HG02798 (cell line): ENCODE results near the gene GEMIN7.
A peak's percentile ranks its signal among the peaks of the same experiment; 100 is the strongest.

Experiments
- ATAC-seq: cut with Tn5 transposase; IDR thresholded peaks from one replicate; pipeline ENCODE4 v1.9.1; 2021; ENCODE audit warnings: mild to moderate bottlenecking; ENCODE audit not compliant: unreplicated experiment, poor library complexity

Gene GEMIN7

DNA sequence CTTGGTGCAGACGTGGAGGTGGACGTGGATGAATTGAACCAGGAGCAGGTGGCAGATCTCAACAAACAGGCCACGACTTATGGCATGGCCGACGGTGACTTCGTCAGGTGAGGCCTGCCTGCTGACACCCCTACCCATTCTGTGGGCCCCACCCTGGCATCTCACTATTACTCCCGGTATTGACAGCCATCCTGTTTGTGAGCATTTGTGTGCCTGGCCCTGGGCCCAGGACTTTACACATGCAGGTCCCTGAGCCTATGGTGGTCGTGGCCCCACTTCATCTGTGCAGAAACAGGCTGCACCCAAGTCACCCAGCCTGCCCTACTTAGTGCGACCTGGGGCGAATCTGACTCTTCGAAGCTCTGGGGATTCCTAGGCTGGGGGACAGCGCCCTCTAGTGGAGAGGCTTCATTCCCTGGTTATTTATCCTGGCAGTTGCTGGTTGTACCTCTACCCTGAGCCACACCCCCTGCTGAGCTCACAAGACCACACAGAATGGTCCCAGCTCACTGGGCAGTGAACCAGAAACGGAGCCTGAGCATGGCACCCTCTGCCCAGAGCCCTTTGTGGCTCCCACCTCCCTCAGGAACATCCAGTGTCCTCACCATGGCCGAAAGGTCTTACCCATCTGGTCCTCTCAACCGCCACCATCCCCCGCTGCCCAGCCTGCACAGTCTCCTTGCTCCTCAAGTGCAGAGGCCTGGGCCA lies 19.6 kb upstream of the GEMIN7 start:
- ATAC-seq = peak; percentile 54

DNA sequence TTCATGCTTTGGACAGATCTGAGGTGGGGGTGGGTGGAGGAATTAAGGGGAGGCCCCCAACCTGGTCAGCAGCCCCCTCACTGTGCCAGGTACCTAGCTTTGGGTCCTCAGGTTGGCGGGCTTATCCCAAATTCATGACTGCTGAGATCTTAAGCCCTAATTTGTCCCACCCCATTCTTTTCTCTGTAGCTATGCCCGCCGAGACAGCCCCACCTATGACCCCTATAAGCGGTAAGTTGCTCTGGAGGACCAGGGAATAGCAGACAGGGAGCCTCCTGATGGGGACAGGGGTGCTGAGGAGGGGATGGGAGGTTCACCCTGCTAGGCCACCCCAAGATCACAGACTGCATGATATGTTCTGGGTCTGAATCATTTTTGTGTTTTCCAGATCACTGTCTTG lies 17.1 kb upstream of the GEMIN7 start:
- no peak for ATAC-seq

DNA sequence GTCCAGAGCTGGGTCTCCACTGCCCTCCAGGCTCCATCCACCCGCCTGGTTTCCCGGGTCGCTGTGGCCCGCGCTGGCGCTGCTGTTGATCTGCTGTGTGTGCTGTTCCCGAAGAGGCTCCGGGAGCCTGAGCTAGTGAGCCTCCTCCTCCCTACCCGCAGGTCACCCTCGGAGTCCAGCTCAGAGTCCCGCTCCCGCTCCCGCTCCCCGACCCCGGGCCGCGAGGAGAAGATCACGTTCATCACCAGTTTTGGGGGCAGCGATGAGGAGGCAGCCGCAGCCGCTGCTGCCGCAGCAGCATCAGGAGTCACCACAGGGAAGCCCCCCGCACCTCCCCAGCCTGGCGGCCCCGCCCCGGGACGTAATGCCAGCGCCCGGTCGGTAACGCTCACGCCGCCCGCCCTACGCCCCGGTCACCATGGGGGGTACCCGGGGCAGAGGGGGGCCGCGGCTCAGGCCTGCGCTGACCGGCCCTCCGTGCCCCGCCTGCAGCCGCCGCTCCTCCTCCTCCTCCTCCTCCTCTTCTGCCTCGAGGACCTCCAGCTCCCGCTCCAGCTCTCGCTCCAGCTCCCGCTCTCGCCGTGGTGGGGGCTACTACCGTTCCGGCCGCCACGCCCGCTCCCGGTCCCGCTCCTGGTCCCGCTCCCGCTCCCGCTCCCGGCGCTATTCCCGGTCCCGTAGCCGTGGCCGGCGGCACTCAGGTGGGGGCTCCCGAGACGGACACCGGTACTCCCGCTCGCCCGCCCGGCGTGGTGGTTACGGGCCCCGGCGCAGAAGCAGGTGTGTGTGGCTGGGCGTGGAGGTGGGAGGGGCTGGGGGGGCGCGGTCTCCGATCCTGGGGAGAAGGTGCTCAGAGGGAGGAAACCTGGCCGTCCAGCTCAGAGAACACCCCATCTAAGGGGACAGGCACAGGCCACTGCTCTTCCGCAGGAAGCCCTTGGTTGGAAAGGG lies 14.9 kb upstream of the GEMIN7 start:
- ATAC-seq = no peak

DNA sequence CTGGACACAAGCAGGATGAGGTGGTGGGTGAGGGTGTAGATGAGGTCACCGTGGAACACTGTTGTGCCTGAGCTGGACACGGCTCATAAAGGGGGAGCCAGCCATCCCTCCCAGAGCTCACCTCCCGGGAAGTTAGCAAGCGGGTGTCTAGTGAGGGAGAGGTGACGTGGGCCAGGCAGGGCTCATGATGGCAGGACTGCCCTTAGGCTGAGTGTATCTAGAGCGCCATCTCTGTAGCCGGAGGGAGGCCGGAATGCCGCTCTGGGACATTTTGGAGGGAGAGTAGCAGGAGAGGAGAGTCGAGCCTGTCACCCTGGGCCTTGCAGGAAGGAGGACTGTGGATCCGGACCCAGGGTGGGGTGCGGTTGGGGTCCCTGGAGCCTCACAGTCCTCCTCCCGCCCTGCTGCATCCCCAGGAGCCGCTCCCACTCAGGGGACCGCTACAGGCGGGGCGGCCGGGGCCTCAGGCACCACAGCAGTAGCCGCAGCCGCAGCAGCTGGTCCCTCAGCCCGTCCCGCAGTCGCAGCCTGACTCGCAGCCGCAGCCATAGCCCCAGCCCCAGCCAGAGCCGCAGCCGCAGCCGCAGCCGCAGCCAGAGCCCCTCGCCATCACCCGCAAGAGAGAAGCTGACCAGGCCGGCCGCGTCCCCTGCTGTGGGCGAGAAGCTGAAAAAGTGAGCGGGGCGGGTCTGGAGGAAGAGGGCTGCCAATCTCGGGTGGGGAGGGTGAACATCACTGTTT lies 12.0 kb upstream of the GEMIN7 start:
- no peak for ATAC-seq

DNA sequence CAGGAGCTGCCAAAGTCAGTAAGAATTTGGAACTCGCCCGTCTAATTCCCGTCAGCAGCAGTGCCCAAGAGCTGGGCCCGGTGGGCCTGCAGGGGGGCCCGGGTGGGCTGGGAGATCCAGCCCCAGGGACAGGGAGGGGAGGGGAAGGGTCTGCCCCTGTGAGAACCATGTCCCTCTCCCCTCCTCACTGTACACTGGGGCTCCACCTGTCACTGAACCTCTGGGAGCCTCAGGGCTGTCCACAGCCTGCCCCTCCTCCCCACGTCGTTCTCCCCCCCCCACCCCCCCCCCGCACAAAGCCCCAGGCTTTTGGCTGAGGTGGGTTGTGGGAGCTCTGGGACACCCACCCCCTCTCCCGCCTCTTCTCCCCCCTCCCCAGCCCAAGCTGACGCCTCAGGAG lies 11.0 kb upstream of the GEMIN7 start:
- no peak for ATAC-seq

DNA sequence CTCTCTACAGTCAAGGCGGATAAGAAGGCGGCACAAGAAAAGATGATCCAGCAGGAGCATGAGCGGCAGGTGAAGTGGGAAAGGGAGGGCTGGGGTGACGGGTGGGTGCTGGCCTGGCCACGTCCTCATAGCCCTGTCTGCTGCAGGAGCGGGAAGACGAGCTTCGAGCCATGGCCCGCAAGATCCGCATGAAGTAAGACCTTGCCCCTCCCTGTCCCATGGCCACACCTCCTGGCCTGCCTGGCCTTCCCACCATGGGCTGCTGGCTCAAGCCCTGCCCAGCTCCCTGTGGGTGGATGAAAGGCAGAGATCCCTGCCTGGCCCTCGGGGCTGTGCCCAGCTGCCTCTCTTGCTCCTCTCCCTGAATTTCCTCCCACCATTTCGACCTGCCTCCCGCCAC lies 10.0 kb upstream of the GEMIN7 start:
- no peak for ATAC-seq

DNA sequence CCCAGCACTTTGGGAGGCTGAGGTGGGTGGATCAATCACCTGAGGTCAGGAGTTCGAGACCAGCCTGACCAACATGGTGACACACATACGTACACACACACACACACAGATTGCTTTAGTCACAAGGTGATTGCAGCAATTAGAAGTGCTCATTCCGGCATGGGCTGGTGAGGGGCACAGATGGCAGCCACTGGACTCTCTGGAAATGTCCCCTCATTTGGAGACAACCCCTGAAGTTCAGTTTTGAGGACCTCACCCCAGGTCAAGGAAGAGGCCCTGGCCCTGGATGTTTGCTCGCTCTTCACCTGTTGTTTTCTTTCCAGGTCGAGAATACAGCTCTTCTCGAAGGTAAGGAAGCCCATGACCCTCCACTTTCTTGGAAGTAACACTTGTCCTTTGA lies 8.8 kb upstream of the GEMIN7 start:
- no peak for ATAC-seq

DNA sequence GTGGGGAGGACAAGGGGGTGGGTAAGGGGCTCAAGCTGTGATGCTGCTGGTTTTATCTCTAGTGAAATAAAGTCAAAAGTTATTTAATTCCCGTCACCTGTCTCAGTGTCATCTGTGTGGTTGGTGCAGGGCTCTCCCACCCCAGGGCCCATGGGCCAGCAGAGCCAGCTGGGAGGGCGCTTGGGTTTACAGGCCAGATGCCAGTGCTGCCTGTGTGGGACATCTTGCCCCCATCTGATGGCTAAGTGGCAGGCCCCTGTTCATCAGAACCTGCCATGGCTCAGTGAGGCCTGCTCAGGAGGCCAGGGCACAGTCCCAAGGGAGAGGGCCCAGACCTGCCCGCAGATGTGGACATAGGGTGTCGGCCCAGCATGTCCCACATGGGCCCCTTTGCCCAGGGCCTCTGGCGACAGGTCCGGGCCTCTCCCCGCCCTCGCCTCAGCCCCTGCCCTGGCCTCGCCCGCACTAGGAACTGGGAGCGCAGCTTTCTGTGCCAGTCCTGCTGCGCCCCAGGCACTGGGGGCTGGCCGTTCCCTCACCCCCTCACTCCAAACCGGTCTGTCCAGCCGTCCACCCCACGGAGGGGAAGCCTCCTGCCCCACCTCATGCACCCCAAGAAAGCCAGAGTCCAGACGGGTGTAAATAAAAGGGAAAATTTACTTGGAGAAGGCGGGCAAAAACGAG lies 8.1 kb upstream of the GEMIN7 start:
- ATAC-seq = no peak

DNA sequence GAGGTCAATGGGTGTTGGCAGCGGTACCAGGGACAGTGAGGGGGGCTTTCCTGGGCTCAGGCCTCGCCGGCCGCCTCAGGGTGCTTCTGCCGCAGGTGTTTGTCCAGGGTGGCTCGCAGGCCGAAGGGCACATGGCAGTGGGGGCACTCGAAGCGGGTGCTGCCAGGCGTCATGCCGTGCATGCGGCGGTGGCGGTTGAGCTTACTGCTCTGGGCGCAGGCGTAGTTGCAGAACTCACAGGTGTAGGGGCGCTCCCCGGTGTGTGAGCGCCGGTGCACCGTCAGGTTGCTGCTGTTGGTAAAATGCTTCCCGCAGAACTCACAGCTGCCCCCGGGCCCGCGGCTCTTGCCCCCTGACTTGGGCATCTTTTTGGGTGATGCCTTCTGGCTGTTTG lies 7.5 kb upstream of the GEMIN7 start:
- ATAC-seq = no peak

DNA sequence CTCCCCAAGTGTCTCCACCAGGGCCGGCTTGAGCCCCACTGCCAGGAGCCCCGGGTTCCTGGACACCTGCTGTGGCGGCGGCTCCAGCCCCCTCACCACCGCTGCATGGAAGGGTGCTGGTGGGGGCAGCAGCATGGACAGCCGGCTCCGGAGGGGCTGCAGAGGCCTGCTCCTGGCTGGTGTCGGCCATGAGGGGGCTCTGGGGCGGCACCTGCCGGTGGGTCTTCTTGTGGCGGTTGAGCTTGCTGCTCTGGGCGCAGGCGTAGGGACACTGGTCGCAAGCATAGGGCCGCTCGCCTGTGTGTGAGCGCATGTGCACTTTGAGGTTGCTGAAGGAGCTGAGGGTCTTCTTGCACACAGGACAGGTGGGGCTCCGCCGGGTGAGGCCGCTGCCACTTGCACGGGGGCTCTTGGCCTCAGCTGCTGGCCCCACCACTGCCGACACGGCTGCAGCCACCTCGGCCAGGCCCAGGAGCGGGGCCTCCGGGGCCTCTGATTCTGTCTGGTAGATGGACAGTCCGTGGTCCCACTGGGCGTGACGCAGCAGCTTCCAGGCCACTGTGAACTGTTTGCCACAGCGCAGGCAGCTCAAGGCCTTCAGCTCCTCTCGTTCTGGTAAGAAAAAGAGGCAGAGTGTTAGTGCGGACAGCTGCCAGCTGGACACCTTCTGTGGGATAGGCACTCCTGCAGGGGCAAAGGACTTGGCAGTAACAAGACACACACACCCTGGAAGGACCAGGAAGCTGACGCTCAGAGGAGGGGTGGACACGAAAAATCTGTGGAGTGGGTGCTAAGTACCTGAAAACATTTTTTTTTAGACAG lies 6.9 kb upstream of the GEMIN7 start:
- ATAC-seq = no peak

DNA sequence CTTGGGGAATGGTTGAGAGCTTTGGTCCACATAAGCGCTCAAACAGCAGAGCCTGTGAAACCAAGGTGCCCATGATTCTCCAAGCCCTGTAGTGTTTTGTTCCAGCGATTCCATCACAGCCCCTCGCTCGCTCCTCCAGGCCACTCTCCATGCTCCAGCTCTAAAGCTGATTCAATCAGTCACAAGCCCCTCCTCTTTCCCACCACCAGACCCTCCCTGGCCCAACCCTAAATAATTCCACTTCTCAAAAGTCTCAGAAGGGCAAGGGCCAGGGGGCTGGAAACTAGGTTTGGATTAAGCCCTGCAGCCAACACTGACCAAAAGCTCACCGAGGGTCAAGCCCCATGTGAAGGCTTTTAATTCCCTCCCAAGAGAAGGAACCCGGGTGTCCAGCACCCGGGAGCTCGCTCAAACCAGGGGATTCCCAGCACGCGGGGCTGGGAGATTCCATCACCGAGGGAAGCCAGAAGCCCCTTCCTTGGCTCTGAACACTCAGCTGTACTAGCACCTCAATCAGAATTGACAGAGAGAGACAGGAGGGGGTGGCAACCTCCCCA lies 4.2 kb upstream of the GEMIN7 start:
- no peak for ATAC-seq

DNA sequence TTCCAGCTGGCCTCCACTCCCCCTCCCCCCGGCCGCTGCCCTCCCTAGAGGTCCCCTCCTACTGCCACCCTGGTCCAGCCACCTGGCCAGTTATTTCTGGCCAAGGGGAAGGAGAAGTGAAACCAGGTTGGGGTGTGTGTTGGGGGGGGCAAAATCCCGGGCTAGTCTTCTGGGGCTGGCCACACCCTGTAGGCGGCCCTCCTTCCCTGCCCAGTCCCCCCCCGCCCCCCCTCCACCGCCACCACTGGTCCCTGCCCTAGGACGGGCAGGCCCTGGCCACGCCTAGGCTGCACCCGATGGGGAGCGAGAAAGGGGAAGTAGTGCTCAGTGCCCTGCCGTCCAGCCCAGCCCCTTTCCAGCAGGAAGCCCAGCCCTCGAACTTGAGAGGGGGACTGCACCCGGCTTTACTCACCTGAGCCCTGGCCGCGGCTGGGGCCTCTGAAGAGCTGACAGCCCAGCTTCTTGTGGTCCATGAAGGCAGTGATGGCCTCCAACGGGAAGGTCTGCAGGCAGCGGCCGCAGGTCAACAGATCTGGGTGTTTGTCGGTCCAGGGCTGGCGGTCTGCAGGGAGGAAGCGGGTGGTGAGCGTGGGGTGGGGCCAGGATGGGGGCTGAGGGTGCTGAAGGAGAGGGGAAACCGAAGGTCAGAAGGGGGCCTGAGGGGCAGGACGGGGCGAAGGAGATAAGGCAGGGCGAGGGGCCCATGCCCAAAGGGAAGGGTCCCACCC lies 3.6 kb upstream of the GEMIN7 start:
- ATAC-seq = peak; percentile 63

DNA sequence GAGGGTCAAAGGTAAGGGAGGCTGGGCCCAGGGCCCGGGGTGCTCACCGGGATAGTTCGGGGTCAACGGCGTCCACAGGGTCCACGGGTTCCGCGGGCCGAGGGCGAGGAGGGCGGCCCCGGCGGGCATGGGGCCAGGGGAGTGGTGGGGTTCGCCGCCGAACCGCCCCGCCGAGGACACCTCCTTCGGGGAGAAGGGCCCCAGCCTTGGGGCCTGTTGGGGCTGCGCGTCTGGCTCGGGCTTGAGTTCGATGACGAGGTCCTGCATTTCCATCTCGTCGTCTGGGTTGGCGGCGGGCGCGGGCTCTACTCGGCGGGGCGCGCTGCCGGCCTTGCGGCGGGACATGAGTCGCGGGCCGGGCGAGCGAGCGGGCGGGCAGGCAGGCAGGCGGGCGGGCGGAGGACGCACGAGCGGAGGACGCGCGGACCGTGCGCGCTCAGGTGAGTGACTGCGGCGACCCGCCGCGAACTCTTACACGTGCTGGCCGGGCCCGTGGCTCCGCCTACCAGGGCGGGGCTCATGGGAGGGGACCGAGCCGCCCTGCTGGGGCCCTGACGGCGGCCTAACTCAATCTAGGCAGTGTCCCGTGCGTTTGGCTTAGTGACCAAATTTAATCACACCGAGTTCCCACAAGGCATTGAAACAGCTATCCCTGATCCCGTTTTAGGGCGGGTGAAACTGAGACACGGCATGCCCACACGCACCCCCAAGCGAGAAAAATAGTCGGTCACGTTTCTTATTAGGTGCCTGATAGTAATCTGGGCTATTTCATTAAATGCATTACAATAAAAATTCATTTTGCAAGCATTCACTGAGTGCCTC lies 2.8 kb upstream of the GEMIN7 start, which contains the start of gene ZNF296:
Gene ZNF296 (minus strand): TSS at position 450 of the 822 bp plus-strand sequence. CDS start 105 bp downstream, at position 345.
- peak; percentile 55 for ATAC-seq

DNA sequence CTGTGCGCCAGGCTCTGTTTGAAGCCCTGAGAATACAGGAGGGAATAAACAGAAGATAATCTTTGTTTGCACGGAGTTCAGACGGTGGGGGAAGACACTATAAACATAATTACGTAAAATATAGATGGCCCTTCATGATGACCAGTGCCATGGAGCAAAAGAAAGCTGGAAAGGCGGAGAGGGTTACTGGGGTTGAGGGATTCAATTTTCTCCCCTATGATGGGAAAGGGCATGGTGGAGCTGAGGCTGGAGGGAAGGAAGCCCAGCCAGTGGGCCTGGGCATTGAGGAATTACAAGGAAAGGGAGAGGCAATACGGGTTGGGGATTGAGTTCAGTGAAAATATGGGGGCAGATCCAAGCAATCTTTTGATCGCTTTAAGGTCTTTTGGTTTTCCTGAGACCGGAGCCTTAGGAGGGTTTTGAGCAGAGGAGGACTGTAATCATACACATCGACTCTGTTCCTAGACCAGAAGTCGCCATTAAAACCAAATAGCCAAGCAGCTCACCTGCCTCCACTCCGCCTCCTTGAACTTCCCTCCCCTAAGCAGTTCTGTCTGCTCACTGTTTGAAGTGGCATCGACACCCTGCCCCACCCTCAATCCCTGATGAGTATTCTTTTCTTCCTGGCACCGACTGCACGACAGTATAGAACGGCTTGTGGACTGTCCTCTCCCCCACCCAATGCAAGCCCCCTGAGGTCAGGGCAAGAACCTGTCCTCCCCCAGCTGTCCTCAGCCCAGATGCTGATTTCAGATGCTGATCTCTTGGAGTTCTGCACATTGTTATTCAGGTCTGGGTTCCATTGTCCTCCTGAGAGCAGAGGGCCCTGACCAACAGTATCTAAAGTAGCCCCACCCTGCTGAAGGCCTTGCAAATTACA lies 2.0 kb upstream of the GEMIN7 start:
- no peak for ATAC-seq

DNA sequence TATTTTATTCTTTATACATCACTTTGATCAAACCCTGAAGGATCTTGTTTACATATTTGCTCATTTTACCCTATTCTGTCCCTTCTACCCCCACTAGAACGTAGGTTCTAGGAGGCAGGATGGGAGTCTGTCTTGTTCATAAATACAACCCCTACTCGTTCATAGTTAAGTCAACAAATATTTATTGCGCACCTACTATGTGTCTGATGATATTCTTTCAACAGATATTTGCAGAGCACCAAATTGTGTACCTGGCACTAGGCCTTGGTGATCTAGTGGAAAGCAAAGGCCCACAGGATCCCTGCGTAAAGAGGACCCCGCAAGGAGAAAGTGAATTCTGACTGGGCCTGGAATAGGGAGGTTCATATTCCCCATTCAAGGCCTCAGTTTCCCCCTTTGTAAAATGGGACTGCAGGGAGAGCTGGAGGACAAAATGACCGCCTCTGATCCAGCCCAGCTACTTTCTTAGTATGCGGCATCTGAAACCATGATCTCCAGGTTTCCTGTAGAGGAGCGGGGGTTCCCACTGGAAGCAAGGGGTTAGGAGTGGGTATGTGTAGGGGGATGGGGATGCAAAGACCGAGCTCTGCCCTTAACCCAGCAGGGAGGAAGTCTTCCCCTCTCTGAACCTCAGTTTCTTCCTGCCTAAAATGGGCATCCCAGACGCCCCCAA lies 534 bp upstream of the GEMIN7 start:
- ATAC-seq = no peak

DNA sequence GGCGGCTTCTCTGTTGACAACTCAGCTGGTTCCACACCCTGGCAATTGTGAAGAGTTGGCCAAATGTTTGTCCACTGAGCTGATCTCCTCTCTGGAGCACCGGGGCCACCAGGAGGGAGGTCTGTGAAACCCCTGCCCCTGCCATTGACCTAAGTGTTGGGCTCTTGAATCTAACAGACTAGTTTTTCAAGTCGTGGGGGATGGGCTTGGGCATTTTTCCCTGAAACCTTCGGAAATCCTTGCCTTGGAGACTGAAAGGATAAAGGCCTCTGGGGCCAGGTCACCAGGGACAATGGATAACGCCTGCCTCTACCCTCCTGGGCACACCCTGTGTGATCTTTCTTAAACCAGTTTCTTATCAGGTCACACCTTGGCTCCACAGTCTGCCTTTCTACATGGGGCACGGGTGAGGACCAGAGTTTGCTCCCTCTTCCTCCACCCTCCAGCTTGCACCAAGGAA lies 881 bp downstream of the GEMIN7 start:
- no peak for ATAC-seq
